ENCODE results near the gene PSMC1.

Gene PSMC1

GRCh38 chr14:90305176-90305601 lies 48.8 kb downstream of the PSMC1 start:
- H3K4me2 ChIP-seq (ENCODE audit: low read length): no peak overlapping the region
- H3K9me3 ChIP-seq (replicated peaks; ENCODE audit: low read length): no peaks in the 10 kb centered on the region
- no peaks in the 10 kb centered on the region for H3K27me3 ChIP-seq (ENCODE audit: control insufficient read depth, insufficient read depth, low read length)
- no peak overlapping the region for H3K9ac ChIP-seq (ENCODE audit: low read depth, low read length)
- no peaks in the 10 kb centered on the region for H3K4me1 ChIP-seq (ENCODE audit: control insufficient read depth, insufficient read depth, low read length)
- H3K4me3 ChIP-seq (ENCODE audit: low read length): no peak overlapping the region
- H3K36me3 ChIP-seq (ENCODE audit: insufficient read depth, low read length): peaks cover 41% of the 10 kb centered on the region

- no peaks in the 10 kb centered on the region for H3K4me1 ChIP-seq (ENCODE audit: control insufficient read depth, insufficient read depth, low read length)
- no peaks in the 10 kb centered on the region for H3K9me3 ChIP-seq (replicated peaks; ENCODE audit: low read length)
- peaks cover 41% of the 10 kb centered on the region for H3K36me3 ChIP-seq (ENCODE audit: insufficient read depth, low read length)
- no peaks in the 10 kb centered on the region for H3K27me3 ChIP-seq (ENCODE audit: control insufficient read depth, insufficient read depth, low read length)
- no peak overlapping the region for H3K9ac ChIP-seq (ENCODE audit: low read depth, low read length)
- H3K4me2 ChIP-seq (ENCODE audit: low read length): no peak overlapping the region
- H3K4me3 ChIP-seq (ENCODE audit: low read length): no peak overlapping the region
Observed at GRCh38 chr14:90308561-90308960, 52.2 kb downstream of the PSMC1 start.

GRCh38 chr14:90317286-90317685 lies 60.9 kb downstream of the PSMC1 start:
- Histone ChIP-seq H3K4me3 (ENCODE audit: low read length) (no peak overlapping the region), H3K27me3 (ENCODE audit: control insufficient read depth, insufficient read depth, low read length) (no peaks in the 10 kb centered on the region), H3K4me1 (ENCODE audit: control insufficient read depth, insufficient read depth, low read length) (peaks cover 21% of the 10 kb centered on the region), H3K36me3 (ENCODE audit: insufficient read depth, low read length) (peaks cover 22% of the 10 kb centered on the region), H3K9ac (ENCODE audit: low read depth, low read length) (no peak overlapping the region), H3K4me2 (ENCODE audit: low read length) (no peak overlapping the region), H3K9me3 (replicated peaks; ENCODE audit: low read length) (no peaks in the 10 kb centered on the region)

GRCh38 chr14:90318016-90318415 lies 61.7 kb downstream of the PSMC1 start:
- Histone ChIP-seq H3K4me3 (ENCODE audit: low read length) (no peak overlapping the region), H3K27me3 (ENCODE audit: control insufficient read depth, insufficient read depth, low read length) (no peaks in the 10 kb centered on the region), H3K4me1 (ENCODE audit: control insufficient read depth, insufficient read depth, low read length) (peaks cover 21% of the 10 kb centered on the region), H3K9ac (ENCODE audit: low read depth, low read length) (no peak overlapping the region), H3K36me3 (ENCODE audit: insufficient read depth, low read length) (peaks cover 20% of the 10 kb centered on the region), H3K4me2 (ENCODE audit: low read length) (no peak overlapping the region), H3K9me3 (replicated peaks; ENCODE audit: low read length) (no peaks in the 10 kb centered on the region)

GRCh38 chr14:90319173-90319572 lies 62.8 kb downstream of the PSMC1 start:
- Histone ChIP-seq H3K4me1 (ENCODE audit: control insufficient read depth, insufficient read depth, low read length) (peaks cover 21% of the 10 kb centered on the region), H3K36me3 (ENCODE audit: insufficient read depth, low read length) (peaks cover 14% of the 10 kb centered on the region), H3K27me3 (ENCODE audit: control insufficient read depth, insufficient read depth, low read length) (no peaks in the 10 kb centered on the region), H3K9me3 (replicated peaks; ENCODE audit: low read length) (no peaks in the 10 kb centered on the region), H3K4me2 (ENCODE audit: low read length) (peak overlapping the region; percentile 37), H3K9ac (ENCODE audit: low read depth, low read length) (peak overlapping the region; percentile 11), H3K4me3 (ENCODE audit: low read length) (no peak overlapping the region)

GRCh38 chr14:90319634-90320541 lies 63.5 kb downstream of the PSMC1 start:
- no peaks in the 10 kb centered on the region for H3K27me3 ChIP-seq (ENCODE audit: control insufficient read depth, insufficient read depth, low read length)
- H3K4me3 ChIP-seq (ENCODE audit: low read length): no peak overlapping the region
- H3K36me3 ChIP-seq (ENCODE audit: insufficient read depth, low read length): peaks cover 14% of the 10 kb centered on the region
- no peak overlapping the region for H3K4me2 ChIP-seq (ENCODE audit: low read length)
- no peak overlapping the region for H3K9ac ChIP-seq (ENCODE audit: low read depth, low read length)
- no peaks in the 10 kb centered on the region for H3K9me3 ChIP-seq (replicated peaks; ENCODE audit: low read length)
- peaks cover 21% of the 10 kb centered on the region for H3K4me1 ChIP-seq (ENCODE audit: control insufficient read depth, insufficient read depth, low read length)

GRCh38 chr14:90321891-90322290 lies 65.5 kb downstream of the PSMC1 start:
- Histone ChIP-seq H3K4me1 (ENCODE audit: control insufficient read depth, insufficient read depth, low read length) (peaks cover 21% of the 10 kb centered on the region), H3K4me2 (ENCODE audit: low read length) (no peak overlapping the region), H3K36me3 (ENCODE audit: insufficient read depth, low read length) (peaks cover 4% of the 10 kb centered on the region), H3K27me3 (ENCODE audit: control insufficient read depth, insufficient read depth, low read length) (no peaks in the 10 kb centered on the region), H3K4me3 (ENCODE audit: low read length) (no peak overlapping the region), H3K9me3 (replicated peaks; ENCODE audit: low read length) (no peaks in the 10 kb centered on the region), H3K9ac (ENCODE audit: low read depth, low read length) (no peak overlapping the region)

Data from skeletal muscle satellite cell (primary cell).